ENCODE data around the gene MAGI1.

The MAGI1 gene

GRCh38 chr3:65914032-65914739 lies 124.5 kb downstream of the MAGI1 start:
- TF ChIP-seq, protein P1, sequence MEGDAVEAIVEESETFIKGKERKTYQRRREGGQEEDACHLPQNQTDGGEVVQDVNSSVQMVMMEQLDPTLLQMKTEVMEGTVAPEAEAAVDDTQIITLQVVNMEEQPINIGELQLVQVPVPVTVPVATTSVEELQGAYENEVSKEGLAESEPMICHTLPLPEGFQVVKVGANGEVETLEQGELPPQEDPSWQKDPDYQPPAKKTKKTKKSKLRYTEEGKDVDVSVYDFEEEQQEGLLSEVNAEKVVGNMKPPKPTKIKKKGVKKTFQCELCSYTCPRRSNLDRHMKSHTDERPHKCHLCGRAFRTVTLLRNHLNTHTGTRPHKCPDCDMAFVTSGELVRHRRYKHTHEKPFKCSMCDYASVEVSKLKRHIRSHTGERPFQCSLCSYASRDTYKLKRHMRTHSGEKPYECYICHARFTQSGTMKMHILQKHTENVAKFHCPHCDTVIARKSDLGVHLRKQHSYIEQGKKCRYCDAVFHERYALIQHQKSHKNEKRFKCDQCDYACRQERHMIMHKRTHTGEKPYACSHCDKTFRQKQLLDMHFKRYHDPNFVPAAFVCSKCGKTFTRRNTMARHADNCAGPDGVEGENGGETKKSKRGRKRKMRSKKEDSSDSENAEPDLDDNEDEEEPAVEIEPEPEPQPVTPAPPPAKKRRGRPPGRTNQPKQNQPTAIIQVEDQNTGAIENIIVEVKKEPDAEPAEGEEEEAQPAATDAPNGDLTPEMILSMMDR (conservative IDR thresholded peaks at IDR 0.05; ENCODE audit: low read depth, low read length) = peak; percentile 48
- H3K4me3 ChIP-seq (ENCODE audit: low read length) = no peak overlapping the region
- no peak for DNase-seq (ENCODE audit: low read depth)

- TF ChIP-seq, protein P1 (conservative IDR thresholded peaks at IDR 0.05; ENCODE audit: low read depth, low read length) = no peak
- H3K4me3 ChIP-seq (ENCODE audit: low read length) = no peak overlapping the region
- DNase-seq (ENCODE audit: low read depth) = no peak
Measured at GRCh38 chr3:65912647-65913046, 126.1 kb downstream of the MAGI1 start.

DNA sequence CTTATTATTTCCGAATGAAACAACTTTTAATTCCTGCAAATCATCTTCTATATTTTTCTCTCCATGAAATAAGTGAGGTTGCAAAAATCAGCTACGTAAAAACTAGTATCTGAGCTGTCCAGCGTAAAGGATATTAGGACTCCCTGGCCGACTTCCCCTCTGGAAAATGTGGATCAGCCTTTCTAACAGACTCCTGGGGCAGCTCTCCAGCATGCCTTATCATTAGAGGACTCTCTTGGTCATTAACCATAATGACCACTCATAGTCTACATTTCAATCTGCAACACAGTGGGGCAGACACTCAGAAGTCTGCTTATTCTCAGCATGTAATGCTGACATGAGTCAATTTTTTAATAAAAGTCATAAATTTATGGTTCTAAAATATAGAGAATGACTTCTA lies 130.1 kb downstream of the MAGI1 start:
- TF ChIP-seq, protein P1 (conservative IDR thresholded peaks at IDR 0.05; ENCODE audit: low read depth, low read length) = no peak
- no peak for DNase-seq (ENCODE audit: low read depth)
- H3K4me3 ChIP-seq (ENCODE audit: low read length) = no peak overlapping the region

DNA sequence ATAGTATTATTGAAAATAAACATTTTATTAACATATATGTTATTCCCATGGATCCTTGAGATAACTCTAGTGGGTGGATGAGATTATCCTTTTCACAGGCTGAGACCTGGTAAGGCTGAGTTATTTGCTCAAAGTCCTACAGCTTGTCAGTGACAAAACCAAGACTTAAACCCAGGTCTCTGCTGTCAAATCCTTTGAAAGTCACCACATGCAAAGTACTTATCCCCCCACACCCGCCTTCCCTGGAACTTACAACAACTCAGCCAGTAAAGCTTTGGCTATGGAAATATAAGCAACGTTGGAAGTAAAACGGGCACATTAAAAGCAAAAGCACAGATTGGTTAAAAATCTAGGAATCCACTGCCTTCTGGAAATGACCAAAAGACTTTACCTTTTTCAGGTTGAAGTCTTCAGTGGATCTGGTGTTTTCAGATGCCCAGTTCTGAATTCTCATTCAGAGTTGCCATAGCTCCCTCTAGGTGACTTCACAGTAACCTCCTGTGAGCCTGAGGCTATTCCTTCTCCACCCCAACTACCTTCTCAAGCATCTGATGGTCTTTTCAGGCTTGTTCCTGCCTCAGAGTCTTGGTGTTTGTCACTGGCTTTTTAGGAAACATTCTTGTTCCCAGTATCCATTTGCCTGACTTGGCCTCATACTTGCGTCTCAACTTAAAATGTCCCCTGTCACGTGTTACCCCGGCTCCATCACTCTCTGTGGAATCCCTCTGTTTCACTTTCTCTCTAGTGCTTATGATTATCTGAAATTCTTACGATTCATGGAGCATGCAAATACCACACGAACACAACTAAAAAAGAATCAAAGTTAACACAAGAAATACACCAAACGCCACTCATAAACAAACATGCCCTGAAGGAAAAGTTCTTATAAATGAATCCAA lies 131.2 kb downstream of the MAGI1 start:
- no peak overlapping the region for H3K4me3 ChIP-seq (ENCODE audit: low read length)
- TF ChIP-seq, protein P1 (conservative IDR thresholded peaks at IDR 0.05; ENCODE audit: low read depth, low read length) = peak; percentile 19
- no peak for DNase-seq (ENCODE audit: low read depth)

- DNase-seq (ENCODE audit: low read depth) = no peak
- no peak overlapping the region for H3K4me3 ChIP-seq (ENCODE audit: low read length)
- TF ChIP-seq, protein P1 (conservative IDR thresholded peaks at IDR 0.05; ENCODE audit: low read depth, low read length) = no peak
Measured at GRCh38 chr3:65905771-65906170, 132.9 kb downstream of the MAGI1 start.

DNA sequence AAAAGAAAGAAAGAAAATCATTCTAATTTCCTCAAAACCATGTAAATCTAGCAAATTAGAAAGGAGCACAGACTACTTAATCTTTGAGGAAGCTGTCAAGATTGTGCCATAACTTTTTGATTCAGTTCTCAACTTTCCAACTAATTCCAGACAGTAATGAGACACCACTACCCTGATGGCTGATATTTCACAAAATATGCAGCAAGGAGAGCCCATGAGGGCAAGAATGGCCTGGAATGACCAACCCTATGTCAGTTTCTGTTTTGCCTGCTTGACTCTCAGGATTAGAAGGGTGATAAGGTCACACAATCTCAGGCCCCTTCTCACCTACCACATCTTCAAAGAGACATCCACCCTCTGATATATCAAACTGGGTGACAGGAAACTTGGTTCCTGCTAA lies 134.7 kb downstream of the MAGI1 start:
- DNase-seq (ENCODE audit: low read depth) = no peak
- TF ChIP-seq, protein P1 (conservative IDR thresholded peaks at IDR 0.05; ENCODE audit: low read depth, low read length) = no peak
- H3K4me3 ChIP-seq (ENCODE audit: low read length) = no peak overlapping the region
